ENCODE data around the gene TAB2.

The TAB2 gene

DNA sequence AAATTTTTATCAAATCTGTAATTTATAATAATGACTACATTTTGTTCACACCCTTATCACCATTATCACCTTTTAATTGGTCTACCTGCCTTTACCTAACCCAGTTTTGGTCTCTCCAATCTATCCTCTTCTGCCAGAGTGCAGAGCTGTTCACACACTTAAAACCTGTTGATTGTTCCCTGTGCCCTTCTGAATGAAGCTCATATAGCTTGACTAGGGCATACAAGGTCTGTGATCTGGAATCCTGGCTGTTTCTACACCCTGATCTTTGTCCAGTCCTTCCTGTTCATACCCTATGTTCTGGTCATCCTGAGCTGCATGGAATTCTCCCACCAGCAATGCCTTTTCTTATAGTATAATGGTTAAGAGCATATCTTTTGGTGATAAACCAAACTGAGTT lies 53.6 kb downstream of the TAB2 start:
- no peak for TF ChIP-seq TCF12 (IDR thresholded peaks at IDR 0.05; ENCODE audit: low read depth)
- TF ChIP-seq FOXM1 (IDR thresholded peaks at IDR 0.05; ENCODE audit: borderline replicate concordance, low read depth) = no peak
- TF ChIP-seq, protein P1, sequence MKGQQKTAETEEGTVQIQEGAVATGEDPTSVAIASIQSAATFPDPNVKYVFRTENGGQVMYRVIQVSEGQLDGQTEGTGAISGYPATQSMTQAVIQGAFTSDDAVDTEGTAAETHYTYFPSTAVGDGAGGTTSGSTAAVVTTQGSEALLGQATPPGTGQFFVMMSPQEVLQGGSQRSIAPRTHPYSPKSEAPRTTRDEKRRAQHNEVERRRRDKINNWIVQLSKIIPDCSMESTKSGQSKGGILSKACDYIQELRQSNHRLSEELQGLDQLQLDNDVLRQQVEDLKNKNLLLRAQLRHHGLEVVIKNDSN (IDR thresholded peaks at IDR 0.05) = no peak
- no peak for TF ChIP-seq TEAD4 (IDR thresholded peaks at IDR 0.05)
- TF ChIP-seq CREB1 (IDR thresholded peaks at IDR 0.05; ENCODE audit: low read depth) = no peak
- no peak for TF ChIP-seq TAF1 (IDR thresholded peaks at IDR 0.05; ENCODE audit: low read depth)

DNA sequence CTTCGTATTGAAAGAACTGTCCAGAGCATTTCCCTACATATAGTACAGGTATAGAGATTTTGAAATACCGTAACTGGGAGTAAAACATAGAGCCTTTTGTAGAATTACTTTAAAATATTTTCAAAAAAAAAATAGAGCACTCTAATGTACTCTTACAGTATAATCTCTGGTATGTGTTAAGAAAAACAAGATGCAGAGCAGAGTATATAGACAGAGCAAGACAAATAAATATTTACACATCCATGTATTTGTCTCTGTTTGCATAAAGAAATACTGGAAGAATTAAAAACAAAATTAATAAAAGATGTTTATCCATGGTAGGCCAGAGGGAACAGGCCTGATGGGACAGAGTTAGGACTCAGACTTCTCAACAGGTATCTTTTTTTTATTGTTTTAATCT lies 54.5 kb downstream of the TAB2 start:
- TF ChIP-seq YY1 (IDR thresholded peaks at IDR 0.05; ENCODE audit: low read depth) (no peak), TAF1 (IDR thresholded peaks at IDR 0.05; ENCODE audit: low read depth) (no peak), TCF12 (IDR thresholded peaks at IDR 0.05; ENCODE audit: low read depth) (no peak)
- TF ChIP-seq, protein P1 (IDR thresholded peaks at IDR 0.05) = no peak

DNA sequence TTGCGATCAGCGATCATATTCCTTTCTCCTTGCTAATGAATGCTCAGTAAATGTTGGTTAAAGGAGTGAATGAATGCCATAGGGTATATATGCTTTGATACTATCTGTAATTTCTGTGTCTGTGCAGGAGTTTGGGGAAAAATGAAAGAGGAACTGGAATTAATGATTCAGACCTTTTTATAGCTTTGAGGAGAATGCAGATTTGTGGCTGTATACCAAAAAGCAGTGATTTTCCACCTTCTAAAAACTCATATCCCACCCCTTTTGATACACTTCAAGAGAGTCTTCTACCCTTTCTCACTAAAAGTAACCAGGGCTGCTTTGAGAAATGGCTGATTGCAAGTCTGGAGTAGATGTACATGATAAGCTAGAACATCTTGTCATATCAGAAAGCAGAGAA lies 56.0 kb downstream of the TAB2 start:
- TF ChIP-seq TAF1 (IDR thresholded peaks at IDR 0.05; ENCODE audit: low read depth) = no peak

DNA sequence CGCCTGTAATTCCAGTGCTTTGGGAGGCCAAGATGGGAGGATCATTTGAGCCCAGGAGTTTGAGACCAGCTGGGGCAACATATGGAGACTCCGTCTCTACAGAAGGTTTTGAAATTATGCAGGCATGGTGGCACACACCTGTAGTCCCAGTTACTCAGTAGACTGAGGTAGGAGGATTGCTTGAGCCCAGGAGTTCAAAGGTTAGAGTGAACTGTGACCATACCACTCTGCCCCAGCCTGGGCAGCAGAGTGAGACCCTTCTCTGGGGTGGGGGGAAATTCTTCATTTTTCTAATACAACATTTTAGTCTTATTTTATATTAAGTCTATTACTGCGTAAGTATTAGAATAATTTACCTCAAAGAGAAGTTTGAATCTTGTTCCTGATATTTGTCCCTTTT lies 62.5 kb downstream of the TAB2 start:
- TF ChIP-seq ZBTB7A (IDR thresholded peaks at IDR 0.05; ENCODE audit: low read depth) (no peak), YY1 (IDR thresholded peaks at IDR 0.05; ENCODE audit: low read depth) (no peak), NFIC (IDR thresholded peaks at IDR 0.05) (no peak), EP300 (IDR thresholded peaks at IDR 0.05; ENCODE audit: borderline replicate concordance) (no peak), TCF12 (IDR thresholded peaks at IDR 0.05; ENCODE audit: low read depth) (no peak), RAD21 (IDR thresholded peaks at IDR 0.05; ENCODE audit: low read depth) (no peak), EGR1 (IDR thresholded peaks at IDR 0.05) (no peak), TAF1 (IDR thresholded peaks at IDR 0.05; ENCODE audit: low read depth) (no peak), TEAD4 (IDR thresholded peaks at IDR 0.05) (no peak)
- TF ChIP-seq, protein P1 (IDR thresholded peaks at IDR 0.05) = no peak
- TF ChIP-seq, protein P2, sequence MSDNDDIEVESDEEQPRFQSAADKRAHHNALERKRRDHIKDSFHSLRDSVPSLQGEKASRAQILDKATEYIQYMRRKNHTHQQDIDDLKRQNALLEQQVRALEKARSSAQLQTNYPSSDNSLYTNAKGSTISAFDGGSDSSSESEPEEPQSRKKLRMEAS (IDR thresholded peaks at IDR 0.05) = no peak
- TF ChIP-seq, protein P3, sequence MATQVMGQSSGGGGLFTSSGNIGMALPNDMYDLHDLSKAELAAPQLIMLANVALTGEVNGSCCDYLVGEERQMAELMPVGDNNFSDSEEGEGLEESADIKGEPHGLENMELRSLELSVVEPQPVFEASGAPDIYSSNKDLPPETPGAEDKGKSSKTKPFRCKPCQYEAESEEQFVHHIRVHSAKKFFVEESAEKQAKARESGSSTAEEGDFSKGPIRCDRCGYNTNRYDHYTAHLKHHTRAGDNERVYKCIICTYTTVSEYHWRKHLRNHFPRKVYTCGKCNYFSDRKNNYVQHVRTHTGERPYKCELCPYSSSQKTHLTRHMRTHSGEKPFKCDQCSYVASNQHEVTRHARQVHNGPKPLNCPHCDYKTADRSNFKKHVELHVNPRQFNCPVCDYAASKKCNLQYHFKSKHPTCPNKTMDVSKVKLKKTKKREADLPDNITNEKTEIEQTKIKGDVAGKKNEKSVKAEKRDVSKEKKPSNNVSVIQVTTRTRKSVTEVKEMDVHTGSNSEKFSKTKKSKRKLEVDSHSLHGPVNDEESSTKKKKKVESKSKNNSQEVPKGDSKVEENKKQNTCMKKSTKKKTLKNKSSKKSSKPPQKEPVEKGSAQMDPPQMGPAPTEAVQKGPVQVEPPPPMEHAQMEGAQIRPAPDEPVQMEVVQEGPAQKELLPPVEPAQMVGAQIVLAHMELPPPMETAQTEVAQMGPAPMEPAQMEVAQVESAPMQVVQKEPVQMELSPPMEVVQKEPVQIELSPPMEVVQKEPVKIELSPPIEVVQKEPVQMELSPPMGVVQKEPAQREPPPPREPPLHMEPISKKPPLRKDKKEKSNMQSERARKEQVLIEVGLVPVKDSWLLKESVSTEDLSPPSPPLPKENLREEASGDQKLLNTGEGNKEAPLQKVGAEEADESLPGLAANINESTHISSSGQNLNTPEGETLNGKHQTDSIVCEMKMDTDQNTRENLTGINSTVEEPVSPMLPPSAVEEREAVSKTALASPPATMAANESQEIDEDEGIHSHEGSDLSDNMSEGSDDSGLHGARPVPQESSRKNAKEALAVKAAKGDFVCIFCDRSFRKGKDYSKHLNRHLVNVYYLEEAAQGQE (IDR thresholded peaks at IDR 0.05; ENCODE audit: low read depth) = no peak

DNA sequence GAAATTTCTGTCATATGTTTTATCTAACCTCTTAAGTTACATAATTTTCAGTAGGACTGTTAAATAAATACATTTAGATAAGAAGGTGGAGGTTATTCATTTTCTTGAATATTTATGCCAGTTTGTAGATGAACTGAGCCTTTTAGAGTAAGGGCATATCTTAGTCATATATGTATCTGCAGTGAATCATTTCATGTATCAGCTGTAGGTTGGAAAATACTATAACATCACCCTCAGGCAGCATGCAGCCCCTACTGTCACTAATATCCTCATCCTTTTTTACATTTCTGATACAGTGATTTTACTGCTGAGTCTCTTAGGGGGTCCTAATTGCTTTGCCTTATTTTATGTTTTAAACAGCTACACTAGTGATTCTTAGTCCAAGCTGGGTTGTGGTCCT lies 63.0 kb downstream of the TAB2 start:
- TF ChIP-seq EGR1 (IDR thresholded peaks at IDR 0.05) = no peak
- TF ChIP-seq EP300 (IDR thresholded peaks at IDR 0.05; ENCODE audit: borderline replicate concordance) = no peak
- TF ChIP-seq CEBPB (IDR thresholded peaks at IDR 0.05) = no peak
- no peak for TF ChIP-seq NFIC (IDR thresholded peaks at IDR 0.05)
- TF ChIP-seq ZBTB7A (IDR thresholded peaks at IDR 0.05; ENCODE audit: low read depth) = no peak
- TF ChIP-seq CREB1 (IDR thresholded peaks at IDR 0.05; ENCODE audit: low read depth) = no peak

DNA sequence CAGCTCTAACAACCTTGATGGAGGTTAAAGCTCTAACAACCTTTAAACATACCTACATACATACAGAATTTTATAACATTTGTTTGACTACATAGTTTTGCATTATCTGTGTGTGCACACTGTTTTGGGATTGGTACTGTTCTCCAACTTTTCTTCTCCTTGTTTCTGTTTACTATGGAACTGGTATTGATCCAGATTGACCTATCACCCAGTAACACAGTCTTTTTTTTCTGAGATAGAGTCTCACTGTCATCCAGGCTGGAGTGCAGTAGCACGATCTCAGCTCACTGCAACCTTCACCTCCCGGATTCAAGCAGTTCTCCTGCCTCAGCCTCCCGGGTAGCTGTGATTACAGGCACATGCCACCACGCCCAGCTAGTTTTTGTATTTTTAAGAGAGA lies 65.9 kb downstream of the TAB2 start:
- TF ChIP-seq YY1 (IDR thresholded peaks at IDR 0.05; ENCODE audit: low read depth) (no peak), RAD21 (IDR thresholded peaks at IDR 0.05; ENCODE audit: low read depth) (no peak)

DNA sequence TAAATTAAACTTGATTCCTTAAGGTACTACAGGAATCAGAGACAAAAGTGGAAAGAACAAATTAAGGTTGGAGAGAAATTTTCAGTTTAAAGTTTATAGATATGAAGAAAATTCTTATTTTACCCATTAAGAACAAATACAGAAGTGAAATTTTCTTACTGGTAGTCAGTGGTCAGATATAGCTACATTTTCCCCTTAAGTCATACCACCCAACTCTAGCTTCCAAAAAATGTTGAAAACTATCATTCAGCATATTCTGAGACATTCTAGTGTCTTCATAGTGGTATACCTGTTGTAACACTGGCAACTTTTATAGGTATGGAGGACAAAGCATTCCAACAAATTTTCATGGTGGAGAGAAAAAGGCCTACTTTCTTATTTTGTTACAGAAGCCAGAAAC lies 67.0 kb downstream of the TAB2 start:
- TF ChIP-seq FOXM1 (IDR thresholded peaks at IDR 0.05; ENCODE audit: borderline replicate concordance, low read depth) = no peak
- TF ChIP-seq NFIC (IDR thresholded peaks at IDR 0.05) = no peak
- no peak for TF ChIP-seq RAD21 (IDR thresholded peaks at IDR 0.05; ENCODE audit: low read depth)
- no peak for TF ChIP-seq TEAD4 (IDR thresholded peaks at IDR 0.05)
- TF ChIP-seq EP300 (IDR thresholded peaks at IDR 0.05; ENCODE audit: borderline replicate concordance) = no peak

DNA sequence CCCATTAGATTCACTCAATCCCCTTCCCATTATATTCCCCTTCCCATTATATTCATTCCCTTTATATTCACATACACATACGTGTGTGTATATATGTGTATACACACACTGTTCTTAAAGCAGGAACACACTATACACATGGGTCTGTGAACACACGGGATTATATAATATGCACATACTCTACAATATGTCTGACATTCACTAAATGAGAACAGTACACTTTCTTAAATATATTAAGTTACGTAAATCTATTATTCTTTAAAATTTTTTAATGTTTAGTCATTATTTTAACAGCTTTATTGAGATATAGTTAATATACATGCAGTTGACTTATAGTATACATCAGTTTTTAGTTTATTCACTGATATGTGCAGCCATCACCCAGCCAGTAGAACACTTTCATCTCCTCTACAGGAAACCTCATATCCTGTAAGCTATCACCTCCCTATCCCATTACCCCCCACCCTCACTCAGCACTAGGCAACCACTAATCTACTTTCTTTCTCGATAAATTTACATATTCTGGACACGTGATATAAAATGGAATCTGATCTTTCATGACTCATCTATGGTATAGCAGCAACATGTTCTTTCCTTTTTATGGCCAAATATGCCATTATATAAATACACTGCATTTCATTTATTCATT lies 68.6 kb downstream of the TAB2 start:
- TF ChIP-seq, protein P1 (IDR thresholded peaks at IDR 0.05) = no peak
- TF ChIP-seq CEBPB (IDR thresholded peaks at IDR 0.05) (no peak), TAF1 (IDR thresholded peaks at IDR 0.05; ENCODE audit: low read depth) (no peak), EP300 (IDR thresholded peaks at IDR 0.05; ENCODE audit: borderline replicate concordance) (no peak), YY1 (IDR thresholded peaks at IDR 0.05; ENCODE audit: low read depth) (no peak), CREB1 (IDR thresholded peaks at IDR 0.05; ENCODE audit: low read depth) (no peak)

All from Ishikawa (cell line).